HG03045 (cell line): Measurements from ENCODE around the gene SRGAP2B.
"Not testable (repeated sequence)": the region's sequence is repeated elsewhere in the genome, so short reads cannot be mapped to it uniquely, and the experiment has no call there.

ENCODE experiments used
- ATAC-seq: cut with Tn5 transposase; IDR thresholded peaks from one replicate; pipeline ENCODE4 v1.9.1; 2021; ENCODE audit warnings: mild to moderate bottlenecking, moderate library complexity; ENCODE audit not compliant: unreplicated experiment

SRGAP2B gene

DNA sequence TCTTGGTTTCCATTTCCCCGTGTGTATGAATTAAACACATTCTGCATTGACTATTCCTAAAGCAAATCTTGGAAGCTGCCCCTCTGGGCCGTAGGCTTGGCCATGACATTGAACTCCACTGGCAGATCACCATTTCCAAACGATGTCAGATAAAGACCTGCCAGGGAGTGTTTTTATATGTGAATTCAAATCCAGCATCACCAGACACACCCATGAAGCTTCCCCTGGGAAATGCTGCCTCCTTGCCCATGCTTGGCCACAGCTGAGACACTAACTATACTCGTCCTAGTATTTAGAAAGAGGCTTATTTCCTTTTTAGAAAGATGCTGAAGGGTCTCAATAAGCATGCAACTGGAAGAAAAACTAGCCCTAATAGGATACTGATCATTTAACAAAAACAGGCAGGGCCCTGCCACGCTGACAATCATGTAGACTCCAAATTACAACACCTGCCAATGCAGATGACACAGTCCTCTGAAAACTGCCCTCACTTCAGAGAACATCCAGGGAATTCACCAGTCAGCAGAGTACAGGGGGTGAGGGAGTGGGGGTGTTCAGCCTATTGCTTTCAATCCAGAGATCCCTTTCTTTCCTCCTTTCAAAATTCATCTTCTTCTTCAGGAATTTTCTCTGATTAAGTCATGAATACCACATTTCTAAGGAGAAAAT, 94.9 kb downstream of the SRGAP2B start:
- ATAC-seq, result not testable (repeated sequence)

DNA sequence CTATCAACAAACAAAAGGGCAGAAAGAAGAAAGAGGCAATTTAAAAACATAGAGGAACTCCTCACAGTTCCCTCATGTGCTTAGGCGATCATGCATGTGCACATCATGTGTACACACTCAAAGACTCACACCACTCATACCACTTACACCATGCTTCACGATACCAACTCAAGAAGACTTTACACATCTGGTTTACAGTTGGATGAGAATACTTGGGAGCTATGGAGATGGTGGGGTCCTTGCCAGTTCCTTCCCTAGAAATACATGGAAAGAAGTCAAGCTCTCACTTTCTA, 96.2 kb downstream of the SRGAP2B start:
- ATAC-seq, result not testable (repeated sequence)

DNA sequence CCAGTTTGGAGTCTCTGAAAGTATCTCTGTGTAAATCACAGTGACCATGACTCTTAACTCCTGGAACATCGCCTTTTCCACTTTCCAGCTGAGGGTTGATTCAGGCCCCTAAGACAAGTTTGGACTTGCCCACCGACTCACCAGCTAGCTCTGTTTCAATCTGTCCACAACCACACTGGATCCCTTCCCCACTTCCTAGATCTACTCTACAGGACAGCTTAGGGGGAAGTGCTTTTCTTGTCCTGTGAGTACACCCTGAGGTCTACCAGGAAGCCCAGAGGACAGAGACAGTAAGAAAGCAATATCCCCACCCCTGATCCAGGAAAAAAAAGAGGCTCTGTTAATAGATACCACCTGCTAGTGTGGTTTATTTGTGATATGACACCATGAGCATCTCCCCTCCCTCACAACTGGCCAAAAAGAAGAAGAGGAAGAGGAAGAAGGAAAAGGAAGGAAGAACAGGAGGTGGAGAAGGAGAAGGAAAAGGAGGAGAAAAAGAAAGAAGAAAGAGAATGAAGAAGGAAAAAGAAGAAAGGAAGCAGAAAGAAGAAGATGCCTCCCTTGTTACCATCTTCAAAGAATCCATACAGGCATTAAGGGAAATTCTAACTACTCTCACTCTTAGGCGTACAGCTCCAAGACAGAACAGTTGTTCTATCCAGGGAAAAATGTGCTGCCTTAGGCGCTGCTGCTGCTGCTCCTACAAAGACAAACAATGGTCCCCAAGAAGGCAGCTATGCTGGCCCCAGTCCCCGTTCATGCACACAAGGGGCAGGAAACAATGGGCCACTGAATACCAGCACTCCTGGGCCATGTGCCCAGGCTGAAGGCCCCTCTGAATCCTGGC, 96.8 kb downstream of the SRGAP2B start:
- ATAC-seq, result not testable (repeated sequence)

DNA sequence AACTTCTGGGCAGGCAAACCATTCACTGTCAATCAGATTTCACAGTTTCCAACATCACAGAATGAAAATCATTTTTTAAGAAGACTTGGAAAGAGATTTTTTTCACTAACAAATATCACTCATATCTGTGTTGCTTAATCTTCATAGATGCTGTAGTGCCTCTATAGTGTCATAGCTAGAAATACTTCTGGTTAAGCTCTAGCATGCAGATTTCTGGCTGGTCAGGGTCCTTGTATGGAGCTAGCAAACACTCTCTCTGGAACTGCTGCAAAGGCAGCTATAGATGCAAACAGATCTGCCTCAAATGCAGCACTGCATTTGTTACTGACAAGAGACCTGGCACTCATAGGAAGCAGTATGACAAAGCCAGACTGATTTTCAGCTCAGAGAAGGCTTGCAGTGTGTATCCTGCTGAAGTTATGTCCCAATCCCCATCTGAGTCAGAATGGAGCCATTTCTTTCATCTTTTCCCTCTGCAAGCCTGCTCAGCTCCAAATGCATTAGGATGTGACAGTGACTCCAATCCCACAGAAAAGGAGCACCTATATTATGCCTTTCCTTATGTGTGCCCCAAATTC, 99.2 kb downstream of the SRGAP2B start:
- not testable (repeated sequence) for ATAC-seq

DNA sequence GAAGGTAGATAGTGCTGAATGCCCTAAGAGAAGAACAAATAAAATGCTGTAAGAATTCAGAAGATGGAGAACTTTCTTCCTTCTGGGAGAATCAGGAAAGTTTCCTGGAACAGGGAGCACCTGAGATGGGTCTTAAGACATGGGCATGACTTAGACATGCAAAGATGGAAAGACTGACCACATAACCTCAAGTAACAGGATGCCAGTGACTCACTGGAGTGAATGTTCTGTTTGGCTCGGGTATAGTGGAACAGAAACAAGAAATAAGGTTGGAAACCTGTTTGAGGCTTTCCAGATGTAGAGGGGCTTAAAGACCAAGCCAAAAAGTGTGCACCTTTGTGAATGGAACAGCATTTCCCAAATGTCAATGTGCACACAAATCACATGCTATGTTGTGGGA, 102.2 kb downstream of the SRGAP2B start:
- ATAC-seq, result not testable (repeated sequence)

DNA sequence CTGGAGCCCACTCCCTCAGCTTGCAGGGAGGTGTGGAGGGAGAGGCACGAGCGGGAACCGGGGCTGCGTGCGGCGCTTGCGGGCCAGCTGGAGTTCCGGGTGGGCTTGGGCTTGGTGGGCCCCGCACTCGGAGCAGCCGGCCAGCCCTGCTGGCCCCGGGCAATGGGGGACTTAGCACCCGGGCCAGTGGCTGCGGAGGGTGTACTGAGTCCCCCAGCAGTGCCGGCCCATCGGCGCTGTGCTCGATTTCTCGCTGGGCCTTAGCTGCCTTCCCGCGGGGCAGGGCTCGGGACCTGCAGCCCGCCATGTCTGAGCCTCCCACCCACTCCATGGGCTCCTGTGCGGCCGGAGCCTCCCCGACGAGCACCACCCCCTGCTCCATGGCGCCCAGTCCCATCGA, 104.5 kb downstream of the SRGAP2B start:
- not testable (repeated sequence) for ATAC-seq

DNA sequence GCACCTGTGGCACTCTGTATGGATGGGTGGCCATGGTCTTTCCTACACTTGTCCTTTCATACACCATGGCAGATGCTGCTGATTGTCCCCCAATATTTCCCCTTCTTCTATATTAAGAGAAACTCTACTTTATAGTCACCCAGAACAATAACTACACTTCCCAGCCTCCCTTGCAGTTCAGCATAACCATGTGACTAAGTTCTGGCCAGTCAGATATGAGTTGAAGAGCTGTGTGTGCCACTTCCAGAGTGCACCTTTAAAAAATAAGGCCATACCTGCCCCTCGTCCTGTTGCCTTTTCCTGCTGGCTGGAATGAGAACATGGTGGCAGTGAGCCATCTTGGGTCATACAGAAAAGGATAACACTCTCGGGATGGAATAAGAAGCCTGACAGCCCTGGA, 108.0 kb downstream of the SRGAP2B start:
- ATAC-seq, result not testable (repeated sequence)

DNA sequence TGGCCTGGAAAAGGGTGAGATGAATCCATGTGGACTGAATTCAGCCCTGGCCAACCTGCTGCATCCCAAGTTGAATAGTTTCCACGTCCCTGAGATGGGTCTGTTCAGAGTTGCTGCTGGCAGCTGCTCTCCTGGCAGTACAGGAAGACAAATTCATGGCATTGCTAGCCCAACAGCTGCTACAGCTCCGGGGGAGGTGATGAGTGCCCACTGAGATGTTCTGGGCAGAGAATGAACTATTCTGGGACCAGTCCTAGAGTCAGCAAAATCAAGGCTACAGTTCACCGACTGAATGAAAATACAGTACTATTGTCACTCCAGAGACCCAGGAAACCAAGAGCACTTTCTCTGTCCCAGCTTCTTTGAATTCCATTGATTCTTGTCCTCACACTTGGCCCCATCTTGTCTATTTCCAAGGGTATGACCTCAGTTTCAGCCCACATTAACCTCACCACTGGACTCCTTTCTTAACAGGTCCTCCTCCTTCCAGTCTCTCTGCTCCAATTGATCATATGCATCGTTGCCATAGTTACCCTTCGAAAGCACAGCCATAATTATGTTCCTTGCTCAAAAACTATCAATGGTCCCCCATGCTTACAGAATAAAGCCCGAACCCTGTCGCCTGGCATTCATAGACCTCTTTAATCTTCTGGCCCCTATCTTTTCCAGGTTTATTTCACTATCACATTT, 108.8 kb downstream of the SRGAP2B start:
- ATAC-seq, result not testable (repeated sequence)

DNA sequence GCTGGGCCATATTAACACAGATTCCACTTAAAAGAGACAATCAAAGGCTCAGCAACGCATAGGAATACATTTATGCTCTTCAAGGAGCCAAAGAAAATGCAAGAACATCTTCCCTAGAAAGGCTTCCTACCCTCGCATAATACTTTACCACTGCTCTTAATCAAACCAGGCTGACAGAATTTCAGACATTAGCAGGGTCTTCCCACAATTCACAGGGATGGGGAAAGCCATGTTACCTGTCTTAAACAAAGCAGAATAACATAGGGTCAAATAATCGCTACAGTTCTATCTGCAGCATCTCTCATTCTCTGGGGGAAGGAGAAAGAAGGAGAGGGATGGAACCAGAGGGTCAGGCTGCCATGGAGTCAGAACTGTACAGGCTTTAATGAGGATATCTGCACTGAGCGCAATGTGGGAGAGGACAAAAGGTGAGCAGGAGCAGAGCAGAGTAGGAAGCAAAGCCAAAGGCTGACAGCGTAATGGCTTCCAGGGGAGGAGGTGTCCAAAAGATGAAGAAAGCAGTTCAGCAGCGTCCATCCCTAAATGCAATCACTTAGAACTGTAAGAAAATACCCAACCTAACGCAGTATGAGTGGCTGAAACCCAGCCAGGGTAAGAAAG, 109.5 kb downstream of the SRGAP2B start:
- not testable (repeated sequence) for ATAC-seq

DNA sequence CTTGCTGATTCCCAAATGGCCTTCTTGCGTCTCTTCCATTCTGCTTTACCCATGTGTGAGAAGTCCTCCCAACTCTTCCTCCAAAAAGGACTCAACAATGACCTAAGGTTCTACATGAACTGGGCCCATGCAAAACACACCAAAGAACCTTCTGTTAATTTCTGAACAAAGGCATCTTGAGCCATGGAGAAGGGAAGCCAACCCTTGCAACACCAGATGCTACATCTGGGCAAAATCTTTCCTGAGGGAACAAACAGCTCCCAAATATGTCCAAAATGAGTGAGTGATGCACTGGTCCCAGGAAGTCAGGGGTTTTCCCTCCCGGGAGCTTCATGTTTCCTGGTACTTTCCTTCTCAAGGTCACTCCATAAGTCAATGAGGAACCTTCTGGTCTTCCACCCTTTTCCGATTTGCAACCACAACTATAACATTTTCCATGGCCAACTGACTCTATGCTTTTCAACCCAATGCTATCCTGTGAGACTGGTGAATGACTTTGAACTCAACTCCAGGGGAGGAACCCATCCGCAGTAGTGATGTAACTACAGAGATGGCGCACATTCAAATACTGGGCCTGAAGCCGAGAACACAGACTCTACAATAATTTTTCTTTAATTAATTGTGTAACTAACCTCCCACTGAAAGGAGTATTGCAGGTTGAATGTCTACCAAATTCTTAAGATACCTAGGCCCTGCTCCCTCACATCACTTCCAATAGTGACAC, 112.2 kb downstream of the SRGAP2B start:
- not testable (repeated sequence) for ATAC-seq

DNA sequence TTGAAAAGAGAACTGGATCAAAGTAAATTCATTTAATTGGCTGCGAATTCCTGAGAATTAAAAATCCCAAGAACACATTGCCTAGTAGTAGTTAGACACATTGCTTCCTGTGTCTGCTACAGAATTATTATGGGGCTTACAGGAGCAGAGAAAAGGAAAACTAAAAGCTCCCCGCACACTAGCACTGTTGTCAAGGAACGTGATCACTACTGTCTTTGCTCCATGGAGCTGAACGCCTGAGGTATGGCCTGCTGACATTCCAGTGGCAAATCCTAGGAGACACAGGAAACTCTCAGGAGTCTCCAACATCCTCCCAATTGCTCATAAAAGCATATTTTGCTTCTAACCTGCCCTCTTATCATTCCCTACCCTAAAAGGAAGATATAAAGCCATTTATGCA, 114.0 kb downstream of the SRGAP2B start:
- not testable (repeated sequence) for ATAC-seq

DNA sequence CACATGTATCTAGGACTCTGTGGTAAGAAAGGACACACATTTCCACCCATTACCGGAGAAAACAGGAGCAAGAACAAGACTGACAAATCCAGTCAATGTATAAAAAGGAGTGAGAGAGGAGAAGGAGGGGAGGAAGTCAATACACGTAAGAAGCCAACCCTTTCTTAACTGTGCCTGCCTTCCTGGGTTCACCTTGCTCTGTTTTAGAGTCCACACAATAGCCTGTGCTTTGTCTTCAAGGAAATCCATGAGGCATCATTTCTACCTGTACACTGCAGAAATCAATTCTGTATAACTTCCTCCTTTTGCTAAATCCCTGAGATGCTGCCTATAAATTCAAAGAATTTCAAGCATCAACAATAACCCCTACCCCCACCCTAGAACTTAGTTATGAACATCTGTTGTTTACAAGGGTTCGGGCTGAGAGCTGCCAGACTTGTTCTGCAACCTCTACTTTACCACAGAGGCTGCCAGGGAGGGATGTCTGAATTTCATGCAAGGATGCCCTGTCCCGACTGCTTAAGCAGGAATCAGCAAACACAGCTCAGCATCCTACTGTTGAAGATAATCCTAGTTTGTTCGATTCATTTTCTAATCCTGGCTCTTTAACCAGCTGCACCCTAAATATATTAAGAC, 115.0 kb downstream of the SRGAP2B start:
- ATAC-seq, result not testable (repeated sequence)

DNA sequence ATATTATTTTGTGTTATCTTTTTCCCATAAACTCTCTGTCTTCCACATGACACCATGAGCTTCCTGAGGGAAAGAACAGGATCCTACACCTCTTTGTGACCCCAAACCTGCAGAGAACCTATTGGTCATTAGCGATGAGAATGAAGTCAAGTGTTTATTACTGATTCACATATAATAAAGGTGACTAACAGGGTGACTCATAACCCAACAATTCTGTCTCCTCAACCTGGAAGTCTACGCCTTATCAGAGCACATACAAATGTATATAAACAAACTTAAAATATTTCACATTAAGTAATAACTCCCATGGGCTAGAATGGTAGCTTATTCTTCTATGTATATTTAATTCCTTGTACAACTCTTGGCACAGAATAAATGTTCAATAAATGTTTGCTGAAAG, 117.3 kb downstream of the SRGAP2B start:
- not testable (repeated sequence) for ATAC-seq

DNA sequence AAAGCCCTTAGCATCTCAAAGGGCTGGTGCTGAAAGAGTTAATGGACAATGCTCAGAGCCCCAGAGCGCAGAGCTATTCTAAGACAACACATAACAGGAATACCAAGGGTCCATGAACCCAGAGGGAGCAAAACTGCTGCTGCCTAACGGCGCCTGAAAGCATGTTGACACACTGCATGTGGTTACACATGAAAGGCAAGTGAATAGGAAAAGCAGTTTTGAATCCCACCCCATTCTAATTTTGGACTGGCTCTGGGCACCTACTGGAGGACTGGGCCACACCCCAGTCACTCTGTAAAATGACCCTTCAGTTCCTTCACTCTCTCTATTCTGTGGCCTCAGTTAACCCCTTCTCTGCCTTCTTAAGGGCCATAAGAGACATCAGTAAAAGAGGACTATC, 123.2 kb downstream of the SRGAP2B start:
- not testable (repeated sequence) for ATAC-seq

DNA sequence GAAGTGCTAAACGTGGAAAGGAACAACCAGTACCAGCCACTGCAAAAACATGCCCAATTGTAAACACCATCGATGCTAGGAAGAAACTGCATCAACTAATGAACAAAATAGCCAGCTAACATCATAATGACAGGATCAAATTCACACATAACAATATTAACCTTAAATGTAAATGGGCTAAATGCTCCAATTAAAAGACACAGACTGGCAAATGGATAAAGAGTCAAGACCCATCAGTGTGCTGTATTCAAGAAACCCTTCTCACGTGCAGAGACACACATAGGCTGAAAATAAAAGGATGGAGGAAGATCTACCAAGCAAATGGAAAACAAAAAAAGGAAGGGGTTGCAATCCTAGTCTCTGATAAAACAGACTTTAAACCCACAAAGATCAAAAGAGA, 128.6 kb downstream of the SRGAP2B start:
- ATAC-seq, result not testable (repeated sequence)

DNA sequence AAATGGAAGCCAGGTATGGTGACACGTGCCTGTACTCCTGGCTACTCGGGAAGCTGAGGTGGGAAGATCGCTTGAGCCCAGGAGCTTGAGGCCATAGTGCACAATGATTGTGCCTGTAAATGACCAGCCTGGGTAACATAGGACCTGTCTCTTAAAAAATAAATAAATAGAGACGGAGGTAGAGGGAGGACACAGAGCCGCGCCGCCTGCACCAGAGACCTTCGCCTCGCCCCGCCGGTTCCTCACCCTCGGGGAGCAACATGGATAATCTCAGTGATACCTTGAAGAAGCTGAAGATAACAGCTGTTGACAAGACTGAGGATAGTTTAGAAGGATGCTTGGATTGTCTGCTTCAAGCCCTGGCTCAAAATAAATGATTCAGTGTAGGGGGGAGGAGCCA, 130.4 kb downstream of the SRGAP2B start:
- not testable (repeated sequence) for ATAC-seq

DNA sequence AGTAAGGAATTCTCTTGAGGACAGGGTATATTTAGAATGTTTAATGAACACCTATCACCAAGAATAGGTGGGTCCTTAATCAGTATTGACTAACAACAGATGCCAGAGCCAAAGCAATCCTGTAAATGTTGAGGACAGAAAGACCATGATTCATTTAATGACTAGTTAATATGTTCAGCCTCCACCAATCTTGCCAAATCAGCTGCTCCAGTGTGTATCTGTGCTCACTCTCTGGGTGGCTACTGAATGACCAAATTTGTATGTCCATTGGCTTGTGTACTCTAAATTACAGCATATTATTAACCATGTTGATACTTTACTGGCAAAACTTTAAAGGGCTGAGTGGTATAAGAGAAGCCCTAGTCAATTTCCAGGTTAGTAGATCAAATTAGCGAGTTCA, 130.9 kb downstream of the SRGAP2B start:
- not testable (repeated sequence) for ATAC-seq

DNA sequence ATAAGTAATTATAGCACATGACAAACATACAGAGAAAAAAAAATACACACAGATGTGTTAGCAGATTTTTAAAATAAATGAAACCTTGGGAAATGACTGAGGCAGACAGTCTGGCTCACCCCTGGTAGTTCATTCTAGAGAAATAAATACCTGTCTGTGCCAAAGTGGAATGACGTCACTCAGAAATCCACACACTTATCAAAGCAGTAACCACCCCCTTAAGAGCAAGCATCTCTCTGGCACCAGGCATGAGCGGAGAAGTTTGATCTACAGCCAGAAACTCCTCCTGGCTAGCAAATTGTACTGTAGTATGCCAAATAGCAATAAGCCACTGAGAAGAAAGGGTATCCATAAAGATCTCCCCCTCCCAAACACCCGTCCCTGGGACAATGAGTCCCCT, 131.6 kb downstream of the SRGAP2B start:
- ATAC-seq, result not testable (repeated sequence)
